MM.1S (cell line): ENCODE data around the gene ACAA2.

Experiments used
- DNase-seq: peaks from one replicate; pipeline ENCODE4 v3.0.0-alpha.2; 2015
- H2AFZ ChIP-seq: fragments of 300-600 bp; sonication (generic); 2 replicates; pipeline ENCODE4 v1.6.0; 2016; ENCODE audit warnings: antibody characterized with exemption, low read length
- H3F3A ChIP-seq: fragments of 300-600 bp; sonication (generic); 2 replicates; pipeline ENCODE4 v1.6.1; 2016; ENCODE audit warnings: mild to moderate bottlenecking, antibody characterized with exemption, low read length, moderate library complexity, mixed read lengths; ENCODE audit not compliant: insufficient read depth
- H3K27ac ChIP-seq: fragments of 300-600 bp; sonication (generic); 2 replicates; pipeline ENCODE4 v1.5.1; 2016; ENCODE audit warnings: mild to moderate bottlenecking, low read length
- H3K27me3 ChIP-seq: fragments of 300-600 bp; sonication (generic); replicated peaks from 2 replicates; pipeline ENCODE4 v1.6.0; 2016; ENCODE audit warnings: low read length; ENCODE audit not compliant: insufficient read depth
- H3K36me3 ChIP-seq: fragments of 300-600 bp; sonication (generic); replicated peaks from 2 replicates; pipeline ENCODE4 v1.6.1; 2016; ENCODE audit warnings: mild to moderate bottlenecking, low read length, mixed read lengths; ENCODE audit not compliant: insufficient read depth
- H3K4me1 ChIP-seq: fragments of 300-600 bp; sonication (generic); 2 replicates; pipeline ENCODE4 v1.6.1; 2016; ENCODE audit warnings: low read length, mixed read lengths
- H3K4me2 ChIP-seq: fragments of 300-600 bp; sonication (generic); 2 replicates; pipeline ENCODE4 v1.6.0; 2016; ENCODE audit warnings: low read depth, low read length
- H3K4me3 ChIP-seq: fragments of 300-600 bp; sonication (generic); 2 replicates; pipeline ENCODE4 v1.5.1; 2016; ENCODE audit warnings: low read length, mixed read lengths
- H3K79me2 ChIP-seq: fragments of 300-600 bp; sonication (generic); 2 replicates; pipeline ENCODE4 v1.6.1; 2016; ENCODE audit warnings: mixed run types, low read length, mixed read lengths
- H3K9ac ChIP-seq: fragments of 300-600 bp; sonication (generic); 2 replicates; pipeline ENCODE4 v1.6.1; 2016; ENCODE audit warnings: low read length, mixed read lengths
- H3K9me2 ChIP-seq: fragments of 300-600 bp; sonication (generic); replicated peaks from 2 replicates; pipeline ENCODE4 v1.6.1; 2016; ENCODE audit warnings: mild to moderate bottlenecking, low read length, mixed read lengths; ENCODE audit not compliant: insufficient read depth
- H3K9me3 ChIP-seq: fragments of 300-600 bp; sonication (generic); replicated peaks from 2 replicates; pipeline ENCODE4 v1.6.1; 2016; ENCODE audit warnings: mild to moderate bottlenecking, low read length, mixed read lengths; ENCODE audit not compliant: insufficient read depth
- H4K20me1 ChIP-seq: fragments of 300-600 bp; sonication (generic); 2 replicates; pipeline ENCODE4 v1.6.1; 2016; ENCODE audit warnings: mild to moderate bottlenecking, low read length, moderate library complexity, mixed read lengths; ENCODE audit not compliant: insufficient read depth
- CTCF ChIP-seq: fragments of 300-600 bp; sonication (generic); IDR thresholded peaks from 2 replicates; pipeline ENCODE4 v1.5.1; 2016; ENCODE audit warnings: antibody characterized with exemption, low read length, mixed read lengths
- EZH2 ChIP-seq: fragments of 300-600 bp; sonication (generic); optimal IDR thresholded peaks from 2 replicates; pipeline ENCODE3; 2017; ENCODE audit warnings: low read depth, mild to moderate bottlenecking, antibody characterized with exemption, low read length, mixed read lengths
- EZH2phosphoT487 ChIP-seq: fragments of 300-600 bp; sonication (generic); IDR thresholded peaks from 2 replicates; pipeline ENCODE4 v1.6.1; 2018; ENCODE audit warnings: antibody characterized with exemption, low read length

ACAA2 gene

GRCh38 chr18:49767111-49768050, 46.0 kb downstream of the ACAA2 start:
- Histone ChIP-seq H3K9ac (no peak overlapping the region), H2AFZ (no peak overlapping the region), H3K4me1 (no peaks in the 10 kb centered on the region), H3K4me2 (no peak overlapping the region), H3K4me3 (no peak overlapping the region), H3K9me2 (no peaks in the 10 kb centered on the region), H4K20me1 (no peaks in the 10 kb centered on the region), H3K27ac (no peak overlapping the region), H3K79me2 (no peaks in the 10 kb centered on the region), H3K27me3 (no peaks in the 10 kb centered on the region), H3F3A (no peaks in the 10 kb centered on the region), H3K36me3 (no peaks in the 10 kb centered on the region), H3K9me3 (no peaks in the 10 kb centered on the region)
- no peak for DNase-seq
- TF ChIP-seq EZH2 (no peak), CTCF (no peak), EZH2phosphoT487 (no peak)

- H3K4me2 ChIP-seq: no peak overlapping the region
- no peak overlapping the region for H3K27ac ChIP-seq
- DNase-seq: no peak
Measured at GRCh38 chr18:49766646-49767045, 46.7 kb downstream of the ACAA2 start.

GRCh38 chr18:49764032-49764431, 49.3 kb downstream of the ACAA2 start:
- Histone ChIP-seq H3K27me3 (no peaks in the 10 kb centered on the region), H3K36me3 (no peaks in the 10 kb centered on the region), H3K9ac (no peak overlapping the region), H3K9me3 (no peaks in the 10 kb centered on the region), H3K9me2 (no peaks in the 10 kb centered on the region), H3F3A (no peaks in the 10 kb centered on the region), H2AFZ (no peak overlapping the region), H3K4me3 (no peak overlapping the region), H3K4me2 (no peak overlapping the region), H3K4me1 (no peaks in the 10 kb centered on the region), H4K20me1 (no peaks in the 10 kb centered on the region), H3K79me2 (no peaks in the 10 kb centered on the region), H3K27ac (no peak overlapping the region)
- no peak for TF ChIP-seq EZH2phosphoT487
- no peak for TF ChIP-seq CTCF
- no peak for TF ChIP-seq EZH2
- no peak for DNase-seq

More at GRCh38 chr18:49766646-49767045, 46.7 kb downstream of the ACAA2 start:
- Histone ChIP-seq H3K36me3 (no peaks in the 10 kb centered on the region), H3K4me1 (no peaks in the 10 kb centered on the region), H2AFZ (no peak overlapping the region), H3K79me2 (no peaks in the 10 kb centered on the region), H4K20me1 (no peaks in the 10 kb centered on the region), H3K9me3 (no peaks in the 10 kb centered on the region), H3K27me3 (no peaks in the 10 kb centered on the region), H3F3A (no peaks in the 10 kb centered on the region), H3K9me2 (no peaks in the 10 kb centered on the region), H3K4me3 (no peak overlapping the region), H3K9ac (no peak overlapping the region)
- no peak for TF ChIP-seq EZH2
- TF ChIP-seq EZH2phosphoT487: no peak
- TF ChIP-seq CTCF: no peak
